HG03064 (cell line): Measurements from ENCODE around the gene TSPAN18.

Source experiments
- ATAC-seq: cut with Tn5 transposase; IDR thresholded peaks from one replicate; pipeline ENCODE4 v1.9.1; 2021; ENCODE audit warnings: low read depth; ENCODE audit not compliant: unreplicated experiment

Gene TSPAN18

GRCh38 chr11:44775366-44775984 is 48.7 kb downstream of the TSPAN18 start:
- ATAC-seq: no peak

- ATAC-seq: no peak
Measured at GRCh38 chr11:44775985-44776446, 49.3 kb downstream of the TSPAN18 start.

- no peak for ATAC-seq
Measured at GRCh38 chr11:44776551-44777208, 49.9 kb downstream of the TSPAN18 start.

GRCh38 chr11:44777209-44778194 is 50.7 kb downstream of the TSPAN18 start:
- ATAC-seq: no peak

GRCh38 chr11:44778195-44779100 is 51.7 kb downstream of the TSPAN18 start:
- ATAC-seq: no peak

GRCh38 chr11:44779736-44780520 is 53.2 kb downstream of the TSPAN18 start:
- ATAC-seq: no peak

- ATAC-seq: no peak
Measured at GRCh38 chr11:44780940-44781631, 54.3 kb downstream of the TSPAN18 start.

GRCh38 chr11:44781655-44782054 is 54.9 kb downstream of the TSPAN18 start:
- ATAC-seq: no peak

- no peak for ATAC-seq
Measured at GRCh38 chr11:44782478-44782877, 55.7 kb downstream of the TSPAN18 start.

- ATAC-seq: no peak
Measured at GRCh38 chr11:44784436-44784760, 57.6 kb downstream of the TSPAN18 start.

GRCh38 chr11:44784851-44785250 is 58.1 kb downstream of the TSPAN18 start:
- ATAC-seq: no peak

GRCh38 chr11:44785856-44786607 is 59.3 kb downstream of the TSPAN18 start:
- ATAC-seq: no peak

- no peak for ATAC-seq
Measured at GRCh38 chr11:44787070-44787469, 60.3 kb downstream of the TSPAN18 start.

- ATAC-seq: no peak
Measured at GRCh38 chr11:44787981-44788380, 61.2 kb downstream of the TSPAN18 start.

GRCh38 chr11:44788536-44789261 is 61.9 kb downstream of the TSPAN18 start:
- ATAC-seq: no peak

GRCh38 chr11:44789496-44789895 is 62.7 kb downstream of the TSPAN18 start:
- no peak for ATAC-seq

- ATAC-seq: no peak
Measured at GRCh38 chr11:44790211-44790610, 63.4 kb downstream of the TSPAN18 start.
